A549 (cell line): ENCODE data around the gene BICC1. TPM values are rescaled to one million over a fixed set of nuclear protein-coding genes. Genes with fewer than 3 reads are reported as not detected.

ENCODE experiments used
- ATAC-seq, 2 experiments: fragments of 200-7000 bp in 1 of 2; fragments of >200 bp in 1 of 2; cut with Nextera tagmentation in 1 of 2; cut with Tn5 transposase in 1 of 2; 3 replicates each; pipeline versions ENCODE4 v1.8.0 to v1.9.1; 2018 to 2020; ENCODE audit warnings: mild to moderate bottlenecking in 1 of 2, moderate library complexity in 1 of 2
- CTCF ChIA-PET: fragments of 300-600 bp; sonication (Branson Sonifier 250); formaldehyde crosslinking; extraction: SDS; loops from one replicate; lab custom pipeline; 2021; ENCODE audit warnings: antibody characterized with exemption, inconsistent platforms; lab: Yijun Ruan, JAX
- POLR2A ChIA-PET: fragments of 350-600 bp; formaldehyde crosslinking; extraction: SDS; loops from one replicate; lab custom pipeline; 2021; ENCODE audit warnings: antibody characterized with exemption, inconsistent platforms; lab: Yijun Ruan, JAX
- DNase-seq, 2 experiments: peaks; one replicate each; pipeline versions ENCODE4 v3.0.0 to v3.0.0-alpha.2; 2011 to 2016; ENCODE audit warnings: low read depth in 1 of 2, low spot score in 1 of 2
- FAIRE-seq: peaks from 2 replicates; lab custom pipeline; 2011; peaks lifted over from hg19 to GRCh38; lab: Jason Lieb, UNC
- H3K27ac ChIP-seq, 2 experiments: fragments of >200 bp; sonication (Bioruptor Twin); formaldehyde crosslinking; 3 replicates each; pipeline ENCODE4 v1.5.1; 2016 to 2017
- H3K4me1 ChIP-seq: fragments of >200 bp; sonication (Bioruptor Twin); formaldehyde crosslinking; 3 replicates; pipeline ENCODE4 v1.6.1; 2016
- H3K4me2 ChIP-seq: fragments of >200 bp; sonication (Bioruptor Twin); formaldehyde crosslinking; 3 replicates; pipeline ENCODE4 v1.6.1; 2016
- H3K4me3 ChIP-seq: fragments of >200 bp; sonication (Bioruptor Twin); formaldehyde crosslinking; 3 replicates; pipeline ENCODE4 v1.5.1; 2016
- H3K9me3 ChIP-seq: fragments of >200 bp; sonication (Bioruptor Twin); formaldehyde crosslinking; 3 replicates; pipeline ENCODE4 v1.6.1; 2016
- CEBPB ChIP-seq, 2 experiments: fragments of >200 bp in 1 of 2; sonication (Bioruptor Twin) in 1 of 2; formaldehyde crosslinking in 1 of 2; IDR thresholded peaks; 2 replicates each; pipeline ENCODE4 v1.6.1; 2012 to 2016
- EHF ChIP-seq: fragments of 250-450 bp; sonication (Bioruptor Pico); IDR thresholded peaks from 2 replicates; pipeline ENCODE4 v1.5.0; 2020; ENCODE audit warnings: mild to moderate bottlenecking
- EHMT2 ChIP-seq: fragments of 200-600 bp; sonication (generic); IDR thresholded peaks from 2 replicates; pipeline ENCODE4 v1.6.1; 2016; ENCODE audit warnings: antibody characterized with exemption, low read depth, mild to moderate bottlenecking, moderate library complexity
- EP300 ChIP-seq, 2 experiments: fragments of >200 bp; sonication (Bioruptor Twin); formaldehyde crosslinking; IDR thresholded peaks; 2 replicates in 1 of 2; 3 replicates in 1 of 2; pipeline ENCODE4 v1.6.1; 2016 to 2017
- ESRRA ChIP-seq: fragments of 150-350 bp; IDR thresholded peaks from 2 replicates; pipeline ENCODE4 v1.6.1; 2014; ENCODE audit warnings: mild to moderate bottlenecking, low read length, borderline replicate concordance
- FOXS1 ChIP-seq: fragments of 250-450 bp; sonication (Bioruptor Pico); IDR thresholded peaks from 2 replicates; pipeline ENCODE4 v1.5.0; 2020; ENCODE audit warnings: mild to moderate bottlenecking, moderate library complexity
- GATA3 ChIP-seq: IDR thresholded peaks from 2 replicates; pipeline ENCODE4 v1.6.1; 2012; ENCODE audit warnings: borderline replicate concordance
- HOXB13 ChIP-seq: fragments of 250-450 bp; sonication (Bioruptor Pico); IDR thresholded peaks from 2 replicates; pipeline ENCODE4 v1.5.0; 2020; ENCODE audit warnings: low read depth, mild to moderate bottlenecking, moderate library complexity
- KDM1A ChIP-seq: fragments of 200-600 bp; sonication (generic); IDR thresholded peaks from 2 replicates; pipeline ENCODE4 v1.6.1; 2016; ENCODE audit warnings: low read depth, mild to moderate bottlenecking
- KDM5A ChIP-seq: fragments of 200-600 bp; sonication (generic); IDR thresholded peaks from 2 replicates; pipeline ENCODE4 v1.6.1; 2016; ENCODE audit warnings: antibody characterized with exemption, mild to moderate bottlenecking
- MAFK ChIP-seq: fragments of 450-650 bp; IDR thresholded peaks from 2 replicates; pipeline ENCODE4 v1.6.1; 2014; ENCODE audit not compliant: partially characterized antibody
- MAZ ChIP-seq: fragments of 150-350 bp; IDR thresholded peaks from 2 replicates; pipeline ENCODE4 v1.6.1; 2014; ENCODE audit warnings: antibody characterized with exemption, low read depth, low read length, borderline replicate concordance
- NPAS2 ChIP-seq: fragments of 250-450 bp; sonication (Bioruptor Pico); IDR thresholded peaks from 2 replicates; pipeline ENCODE4 v1.8.0; 2022; ENCODE audit warnings: mild to moderate bottlenecking, moderate library complexity, borderline replicate concordance
- POLR2A ChIP-seq: IDR thresholded peaks from 2 replicates; pipeline ENCODE4 v1.6.1; 2012; ENCODE audit warnings: mild to moderate bottlenecking, low read length
- POLR2AphosphoS2 ChIP-seq: conservative IDR thresholded peaks from 2 replicates; pipeline ENCODE4 v1.6.1; 2012; ENCODE audit warnings: low read length, improper control_type of control experiment, inconsistent platforms
- RCOR1 ChIP-seq: fragments of 150-350 bp; IDR thresholded peaks from 2 replicates; pipeline ENCODE4 v1.6.1; 2014; ENCODE audit warnings: antibody characterized with exemption, low read length, low read depth
- SMC3 ChIP-seq: fragments of >200 bp; sonication (Bioruptor Twin); formaldehyde crosslinking; IDR thresholded peaks from 3 replicates; pipeline ENCODE4 v1.6.1; 2018; ENCODE audit warnings: inconsistent platforms
- SREBF2 ChIP-seq: fragments of 450-650 bp; IDR thresholded peaks from 2 replicates; pipeline ENCODE4 v1.6.1; 2014; ENCODE audit warnings: mild to moderate bottlenecking, moderate library complexity
- TFCP2L1 ChIP-seq: fragments of 250-450 bp; sonication (Bioruptor Pico); IDR thresholded peaks from 2 replicates; pipeline ENCODE4 v1.5.0; 2021; ENCODE audit warnings: mild to moderate bottlenecking
- TP53 ChIP-seq: fragments of 250-450 bp; sonication (Bioruptor Pico); IDR thresholded peaks from 2 replicates; pipeline ENCODE4 v1.5.0; 2021; ENCODE audit warnings: mild to moderate bottlenecking, moderate library complexity
- ZSCAN20 ChIP-seq: fragments of 250-450 bp; sonication (Bioruptor Pico); IDR thresholded peaks from 2 replicates; pipeline ENCODE4 v1.8.0; 2022; ENCODE audit warnings: mild to moderate bottlenecking, moderate library complexity
- WGBS: methylation state at CpG from one replicate; pipeline ENCODE4 v1.1.6; 2017; ENCODE audit errors: missing lambda C conversion rate; 5-methylcytosine and 5-hydroxymethylcytosine counted together
- polyA plus RNA-seq, 4 experiments: library from polyadenylated mRNA; depleted of rRNA in 3 of 4; stranded (reverse); fragments of >200 nt; fragmentation: RNase III in 1 of 4; extraction: RNeasy Plus Mini Kit Qiagen cat#74134 plus additional on column Dnase treatment in 1 of 4; gene quantifications; 2 replicates in 3 of 4; 3 replicates in 1 of 4; pipeline ENCODE4 v1.2.3, GENCODE V29; 2011 to 2017
- TF ChIP-seq, protein P1 (sequence below): fragments of >200 bp; sonication (Bioruptor Twin); formaldehyde crosslinking; IDR thresholded peaks from 3 replicates; pipeline ENCODE4 v1.5.1; 2016
- TF ChIP-seq, protein P2 (sequence below): IDR thresholded peaks from 2 replicates; pipeline ENCODE4 v1.6.1; 2012; ENCODE audit warnings: low read depth, borderline replicate concordance
- TF ChIP-seq, protein P3 (sequence below): fragments of 250-450 bp; sonication (Bioruptor Pico); IDR thresholded peaks from 2 replicates; pipeline ENCODE4 v1.5.0; 2020; ENCODE audit warnings: low read depth, mild to moderate bottlenecking, moderate library complexity
- TF ChIP-seq, protein P4 (sequence below): IDR thresholded peaks from 2 replicates; pipeline ENCODE4 v1.6.1; 2012
- TF ChIP-seq, protein P5 (sequence below): fragments of 250-450 bp; sonication (Bioruptor Pico); IDR thresholded peaks from 2 replicates; pipeline ENCODE4 v1.5.0; 2021; ENCODE audit warnings: mild to moderate bottlenecking, moderate library complexity, borderline replicate concordance
- TF ChIP-seq, protein P6 (sequence below): fragments of >200 bp; sonication (Bioruptor Twin); formaldehyde crosslinking; IDR thresholded peaks from 2 replicates; pipeline ENCODE4 v1.6.1; 2016

Gene BICC1
- polyA plus RNA-seq, 2 of the 4 experiments (the other 2 are of a cell fraction) = 36.9 to 56.8 TPM

DNA sequence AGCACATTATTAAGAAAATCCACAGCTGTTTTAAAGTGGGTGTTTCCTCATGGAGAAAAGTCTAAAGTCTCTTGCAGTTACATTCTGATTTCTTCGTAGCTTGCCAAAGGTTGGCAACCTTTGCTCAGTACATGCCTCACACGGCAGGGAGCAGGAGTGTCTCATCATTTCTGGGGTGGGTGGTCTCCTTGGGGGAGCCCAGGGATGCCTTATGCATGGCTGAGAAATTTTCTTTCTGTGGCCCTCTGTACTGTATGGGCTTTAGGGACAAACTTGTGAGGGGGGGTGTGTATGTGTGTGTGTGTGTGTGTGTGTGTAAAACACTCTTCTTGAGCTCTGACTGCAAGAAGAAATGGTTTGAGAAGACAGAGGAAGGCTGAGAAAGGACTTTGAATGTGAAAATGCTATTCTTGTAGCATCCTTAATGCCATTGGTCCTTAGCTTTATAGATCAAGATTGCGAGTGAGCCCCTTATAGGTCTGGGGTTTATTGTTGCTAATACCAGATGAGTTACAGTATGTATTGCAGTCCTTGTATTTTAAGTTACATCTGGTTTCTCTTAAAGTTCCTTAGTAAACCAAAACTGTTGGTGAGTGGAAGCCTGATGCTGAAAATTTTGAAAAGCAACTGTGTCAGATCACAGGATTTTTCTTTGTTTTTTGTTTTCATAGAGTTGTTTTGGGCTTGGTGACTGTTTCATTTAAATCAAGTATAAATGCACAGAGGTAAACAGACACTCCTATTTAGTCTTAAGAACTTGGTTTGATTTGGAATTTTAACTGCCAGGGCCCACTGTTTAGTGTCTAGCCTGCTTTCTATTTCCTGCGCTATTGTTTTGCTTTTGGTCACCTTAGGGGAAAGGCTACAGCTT is 242.0 kb downstream of the BICC1 start:
- DNase-seq = no peak
- WGBS = 56% methylated on average over 4 of the region's 4 CpGs
- H3K4me3 ChIP-seq = 0 out of 3 replicates have a peak overlapping the region, but pooled peaks have one; percentile 35
- ChIA-PET CTCF (interaction anchor here (0.7 to 1.1 kb wide), 2 partner anchors 10 to 14 kb away, joined by 3 to 4 read pairs; no protein-coding TSS in a partner anchor), POLR2A (no interaction called here)
- TF ChIP-seq POLR2AphosphoS2 = no peak
- no peak for TF ChIP-seq KDM1A
- no peak for TF ChIP-seq EHF (CRISPR knock-in tag)
- no peak for TF ChIP-seq HOXB13 (CRISPR knock-in tag)
- no peak for TF ChIP-seq EHMT2
- TF ChIP-seq NPAS2 (CRISPR knock-in tag) = no peak
- TF ChIP-seq EP300 (IDR thresholded peaks at IDR 0.05) = no peak
- TF ChIP-seq, protein P1, sequence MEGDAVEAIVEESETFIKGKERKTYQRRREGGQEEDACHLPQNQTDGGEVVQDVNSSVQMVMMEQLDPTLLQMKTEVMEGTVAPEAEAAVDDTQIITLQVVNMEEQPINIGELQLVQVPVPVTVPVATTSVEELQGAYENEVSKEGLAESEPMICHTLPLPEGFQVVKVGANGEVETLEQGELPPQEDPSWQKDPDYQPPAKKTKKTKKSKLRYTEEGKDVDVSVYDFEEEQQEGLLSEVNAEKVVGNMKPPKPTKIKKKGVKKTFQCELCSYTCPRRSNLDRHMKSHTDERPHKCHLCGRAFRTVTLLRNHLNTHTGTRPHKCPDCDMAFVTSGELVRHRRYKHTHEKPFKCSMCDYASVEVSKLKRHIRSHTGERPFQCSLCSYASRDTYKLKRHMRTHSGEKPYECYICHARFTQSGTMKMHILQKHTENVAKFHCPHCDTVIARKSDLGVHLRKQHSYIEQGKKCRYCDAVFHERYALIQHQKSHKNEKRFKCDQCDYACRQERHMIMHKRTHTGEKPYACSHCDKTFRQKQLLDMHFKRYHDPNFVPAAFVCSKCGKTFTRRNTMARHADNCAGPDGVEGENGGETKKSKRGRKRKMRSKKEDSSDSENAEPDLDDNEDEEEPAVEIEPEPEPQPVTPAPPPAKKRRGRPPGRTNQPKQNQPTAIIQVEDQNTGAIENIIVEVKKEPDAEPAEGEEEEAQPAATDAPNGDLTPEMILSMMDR = no peak
- TF ChIP-seq, protein P2, sequence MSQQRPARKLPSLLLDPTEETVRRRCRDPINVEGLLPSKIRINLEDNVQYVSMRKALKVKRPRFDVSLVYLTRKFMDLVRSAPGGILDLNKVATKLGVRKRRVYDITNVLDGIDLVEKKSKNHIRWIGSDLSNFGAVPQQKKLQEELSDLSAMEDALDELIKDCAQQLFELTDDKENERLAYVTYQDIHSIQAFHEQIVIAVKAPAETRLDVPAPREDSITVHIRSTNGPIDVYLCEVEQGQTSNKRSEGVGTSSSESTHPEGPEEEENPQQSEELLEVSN = no peak
- TF ChIP-seq, protein P3, sequence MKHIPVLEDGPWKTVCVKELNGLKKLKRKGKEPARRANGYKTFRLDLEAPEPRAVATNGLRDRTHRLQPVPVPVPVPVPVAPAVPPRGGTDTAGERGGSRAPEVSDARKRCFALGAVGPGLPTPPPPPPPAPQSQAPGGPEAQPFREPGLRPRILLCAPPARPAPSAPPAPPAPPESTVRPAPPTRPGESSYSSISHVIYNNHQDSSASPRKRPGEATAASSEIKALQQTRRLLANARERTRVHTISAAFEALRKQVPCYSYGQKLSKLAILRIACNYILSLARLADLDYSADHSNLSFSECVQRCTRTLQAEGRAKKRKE = no peak
- no peak for TF ChIP-seq GATA3
- no peak for TF ChIP-seq POLR2A
- TF ChIP-seq KDM5A = no peak
- H3K4me2 ChIP-seq = peak overlapping the region; percentile 92
- peaks cover 67% of the 10 kb centered on the region for H3K4me1 ChIP-seq
- no peak for FAIRE-seq
- peak; percentile 27 to 51; a peak in 3 of 6 replicates for ATAC-seq
- no peaks in the 10 kb centered on the region for H3K9me3 ChIP-seq
- peak overlapping the region; percentile 76 to 85 for H3K27ac ChIP-seq

DNA sequence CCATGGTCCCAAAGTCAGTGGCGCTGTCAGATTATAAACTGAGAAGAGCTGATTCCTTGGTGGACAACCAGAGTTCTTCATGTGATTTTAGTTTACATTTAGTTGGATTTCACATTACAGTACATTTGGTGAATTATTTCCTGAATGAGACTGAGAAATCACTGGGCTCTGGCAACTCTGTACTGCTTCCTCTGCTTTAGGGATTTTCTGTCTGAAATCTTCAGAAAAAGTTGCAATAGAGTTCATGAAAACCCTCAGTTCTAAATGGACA is 242.6 kb downstream of the BICC1 start:
- FAIRE-seq (no peak), ATAC-seq (peak; percentile 20 to 28; a peak in 4 of 6 replicates), DNase-seq (no peak)
- POLR2A ChIA-PET = no interaction called here
- WGBS = 86% methylated on average over 1 of the region's 1 CpG
- Histone ChIP-seq H3K9me3 (no peaks in the 10 kb centered on the region), H3K27ac (peak overlapping the region; percentile 76 to 85), H3K4me2 (peak overlapping the region; percentile 92), H3K4me3 (peak overlapping the region; percentile 35; the same call in 2 of the 3 replicates), H3K4me1 (peaks cover 67% of the 10 kb centered on the region)
- TF ChIP-seq ESRRA (no peak), POLR2AphosphoS2 (no peak), CEBPB (IDR thresholded peaks at IDR 0.05) (no peak), SREBF2 (no peak), HOXB13 (CRISPR knock-in tag) (no peak), RCOR1 (no peak), MAFK (no peak), ZSCAN20 (CRISPR knock-in tag) (no peak), KDM5A (no peak), POLR2A (no peak), TP53 (CRISPR knock-in tag) (no peak), MAZ (no peak), TFCP2L1 (CRISPR knock-in tag) (no peak), SMC3 (no peak), FOXS1 (CRISPR knock-in tag) (no peak)
- TF ChIP-seq, protein P4, sequence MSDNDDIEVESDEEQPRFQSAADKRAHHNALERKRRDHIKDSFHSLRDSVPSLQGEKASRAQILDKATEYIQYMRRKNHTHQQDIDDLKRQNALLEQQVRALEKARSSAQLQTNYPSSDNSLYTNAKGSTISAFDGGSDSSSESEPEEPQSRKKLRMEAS = no peak
- TF ChIP-seq, protein P5, sequence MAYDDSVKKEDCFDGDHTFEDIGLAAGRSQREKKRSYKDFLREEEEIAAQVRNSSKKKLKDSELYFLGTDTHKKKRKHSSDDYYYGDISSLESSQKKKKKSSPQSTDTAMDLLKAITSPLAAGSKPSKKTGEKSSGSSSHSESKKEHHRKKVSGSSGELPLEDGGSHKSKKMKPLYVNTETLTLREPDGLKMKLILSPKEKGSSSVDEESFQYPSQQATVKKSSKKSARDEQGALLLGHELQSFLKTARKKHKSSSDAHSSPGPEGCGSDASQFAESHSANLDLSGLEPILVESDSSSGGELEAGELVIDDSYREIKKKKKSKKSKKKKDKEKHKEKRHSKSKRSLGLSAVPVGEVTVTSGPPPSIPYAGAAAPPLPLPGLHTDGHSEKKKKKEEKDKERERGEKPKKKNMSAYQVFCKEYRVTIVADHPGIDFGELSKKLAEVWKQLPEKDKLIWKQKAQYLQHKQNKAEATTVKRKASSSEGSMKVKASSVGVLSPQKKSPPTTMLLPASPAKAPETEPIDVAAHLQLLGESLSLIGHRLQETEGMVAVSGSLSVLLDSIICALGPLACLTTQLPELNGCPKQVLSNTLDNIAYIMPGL (CRISPR knock-in tag) = no peak
- TF ChIP-seq, protein P6, sequence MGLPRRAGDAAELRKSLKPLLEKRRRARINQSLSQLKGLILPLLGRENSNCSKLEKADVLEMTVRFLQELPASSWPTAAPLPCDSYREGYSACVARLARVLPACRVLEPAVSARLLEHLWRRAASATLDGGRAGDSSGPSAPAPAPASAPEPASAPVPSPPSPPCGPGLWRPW = no peak
- CTCF ChIA-PET = interaction anchor here (0.7 to 1.1 kb wide), 2 partner anchors 10 to 15 kb away, joined by 3 to 4 read pairs; no protein-coding TSS in a partner anchor
